ENCODE data around the gene SMPX. TPM values are rescaled to one million over a fixed set of nuclear protein-coding genes. Genes with fewer than 3 reads are reported as not detected.

SMPX gene
- total and polyA plus RNA-seq, 2 of the 4 experiments (the other 2 are of a cell fraction), result not detected

GRCh38 chrX:21779095-21779494, 21.2 kb upstream of the SMPX start:
- Histone ChIP-seq H3K27ac (ENCODE audit: insufficient read depth, low read length) (no peak overlapping the region), H4K91ac (ENCODE audit: insufficient read depth, low read depth, low read length) (no peak overlapping the region), H4K5ac (ENCODE audit: low read depth, low read length) (no peak overlapping the region), H2BK20ac (ENCODE audit: low read depth, low read length) (no peak overlapping the region), H3K4ac (ENCODE audit: low read depth, low read length) (no peak overlapping the region), H3K4me1 (ENCODE audit: control insufficient read depth, insufficient read depth, low read length) (no peaks in the 10 kb centered on the region), H3K18ac (ENCODE audit: low read depth, low read length) (no peak overlapping the region), H3K79me1 (ENCODE audit: low read depth in 1 of 2, low read length in 2 of 2) (no peaks in the 10 kb centered on the region), H3K27me3 (ENCODE audit: control insufficient read depth, insufficient read depth, low read length) (peaks cover 3% of the 10 kb centered on the region; the same call in 1 of the 2 replicates), H2AFZ (replicated peaks; ENCODE audit: low read length, poor library complexity) (no peak overlapping the region), H2AK9ac (replicated peaks; ENCODE audit: low read depth, low read length, poor library complexity) (no peak overlapping the region), H3K9me1 (ENCODE audit: insufficient read depth, low read length) (no peaks in the 10 kb centered on the region), H3K23ac (ENCODE audit: low read depth, low read length) (no peak overlapping the region), H2BK5ac (ENCODE audit: low read depth, low read length, poor library complexity, severe bottlenecking) (no peak overlapping the region), H3K9ac (ENCODE audit: low read depth, low read length) (no peak overlapping the region), H3K9me3 (ENCODE audit: control insufficient read depth, insufficient read depth, low read length) (no peaks in the 10 kb centered on the region), H3K56ac (ENCODE audit: extremely low read depth, insufficient read depth, low read length) (no peak overlapping the region), H3K4me3 (ENCODE audit: insufficient read depth, low read depth, low read length) (no peak overlapping the region), H4K20me1 (ENCODE audit: insufficient read depth, low read length) (no peaks in the 10 kb centered on the region), H2BK15ac (ENCODE audit: low read depth, low read length) (no peak overlapping the region), H2AK5ac (ENCODE audit: low read depth, low read length) (no peak overlapping the region), H4K8ac (ENCODE audit: low read depth in 2 of 2, low read length in 2 of 2) (no peak overlapping the region), H3K14ac (replicated peaks; ENCODE audit: low read depth, low read length) (no peak overlapping the region), H3K4me2 (ENCODE audit: low read depth, low read length) (no peak overlapping the region), H2BK120ac (ENCODE audit: low read depth, low read length) (no peak overlapping the region), H3K36me3 (ENCODE audit: control insufficient read depth, insufficient read depth, low read length) (no peaks in the 10 kb centered on the region)
- 20% methylated on average over 1 of the region's 3 CpGs; no CpG with 5 or more reads in 1 of the 2 experiments for WGBS, 2 experiments (ENCODE audit: extremely low coverage in 2 of 2, insufficient read length in 1 of 2)
- DNase-seq, result no peak
- TF ChIP-seq CTCF (conservative IDR thresholded peaks at IDR 0.05; ENCODE audit: low read depth, low read length), result no peak
- no peak for TF ChIP-seq RAD21 (IDR thresholded peaks at IDR 0.05; ENCODE audit: low read length)
- no peak for TF ChIP-seq MAFK (IDR thresholded peaks at IDR 0.05; ENCODE audit: low read depth, low read length)
- no peak for TF ChIP-seq BHLHE40 (IDR thresholded peaks at IDR 0.05; ENCODE audit: low read depth, low read length)
- TF ChIP-seq RFX5 (IDR thresholded peaks at IDR 0.05; ENCODE audit: low read depth, low read length), result no peak
- no peak for TF ChIP-seq SMC3 (IDR thresholded peaks at IDR 0.05; ENCODE audit: low read depth, low read length)
- TF ChIP-seq POLR2A (IDR thresholded peaks at IDR 0.05; ENCODE audit: low read depth, low read length), result no peak
- no peak for TF ChIP-seq CEBPB (IDR thresholded peaks at IDR 0.05; ENCODE audit: low read depth, low read length)
- no peak for TF ChIP-seq USF2 (IDR thresholded peaks at IDR 0.05; ENCODE audit: low read depth, low read length)
- no peak for TF ChIP-seq MAZ (IDR thresholded peaks at IDR 0.05; ENCODE audit: borderline replicate concordance, low read depth, low read length)
- no peak for TF ChIP-seq NFE2L2 (IDR thresholded peaks at IDR 0.05; ENCODE audit: low read depth, low read length)
- no peak for TF ChIP-seq ELK1 (IDR thresholded peaks at IDR 0.05; ENCODE audit: borderline replicate concordance, low read depth, low read length)
- TF ChIP-seq FOS (IDR thresholded peaks at IDR 0.05; ENCODE audit: low read depth, low read length), result no peak
- TF ChIP-seq MXI1 (IDR thresholded peaks at IDR 0.05; ENCODE audit: borderline replicate concordance, low read depth, low read length), result no peak
- no peak for TF ChIP-seq CHD1 (IDR thresholded peaks at IDR 0.05; ENCODE audit: low read depth, low read length)
- TF ChIP-seq RCOR1 (IDR thresholded peaks at IDR 0.05; ENCODE audit: insufficient replicate concordance, low read length), result no peak
- ChIA-PET CTCF (no interaction called here), POLR2A (ENCODE audit: unreplicated experiment) (no interaction called here)
- in situ Hi-C loops (cut with MboI; ENCODE audit: low sequenced_read_pairs) (no loop called here), dilution Hi-C loops (cut with HindIII; ENCODE audit: low sequenced_read_pairs, unreplicated experiment) (no loop called here), intact Hi-C loops (cut with micrococcal nuclease) (no loop called here)
- no TSS peak for BruUV-seq (replicated peaks)
- no peak for ATAC-seq (ENCODE audit: low read depth)
